ENCODE results near the gene ZNF845. TPM values are rescaled to one million over a fixed set of nuclear protein-coding genes. Genes with fewer than 3 reads are reported as not detected.

Gene ZNF845
- 2.6 to 4.4 TPM (median 3.4 TPM) in 5 replicates for total RNA-seq (2022; extraction: Qiagen RNA extraction)

DNA sequence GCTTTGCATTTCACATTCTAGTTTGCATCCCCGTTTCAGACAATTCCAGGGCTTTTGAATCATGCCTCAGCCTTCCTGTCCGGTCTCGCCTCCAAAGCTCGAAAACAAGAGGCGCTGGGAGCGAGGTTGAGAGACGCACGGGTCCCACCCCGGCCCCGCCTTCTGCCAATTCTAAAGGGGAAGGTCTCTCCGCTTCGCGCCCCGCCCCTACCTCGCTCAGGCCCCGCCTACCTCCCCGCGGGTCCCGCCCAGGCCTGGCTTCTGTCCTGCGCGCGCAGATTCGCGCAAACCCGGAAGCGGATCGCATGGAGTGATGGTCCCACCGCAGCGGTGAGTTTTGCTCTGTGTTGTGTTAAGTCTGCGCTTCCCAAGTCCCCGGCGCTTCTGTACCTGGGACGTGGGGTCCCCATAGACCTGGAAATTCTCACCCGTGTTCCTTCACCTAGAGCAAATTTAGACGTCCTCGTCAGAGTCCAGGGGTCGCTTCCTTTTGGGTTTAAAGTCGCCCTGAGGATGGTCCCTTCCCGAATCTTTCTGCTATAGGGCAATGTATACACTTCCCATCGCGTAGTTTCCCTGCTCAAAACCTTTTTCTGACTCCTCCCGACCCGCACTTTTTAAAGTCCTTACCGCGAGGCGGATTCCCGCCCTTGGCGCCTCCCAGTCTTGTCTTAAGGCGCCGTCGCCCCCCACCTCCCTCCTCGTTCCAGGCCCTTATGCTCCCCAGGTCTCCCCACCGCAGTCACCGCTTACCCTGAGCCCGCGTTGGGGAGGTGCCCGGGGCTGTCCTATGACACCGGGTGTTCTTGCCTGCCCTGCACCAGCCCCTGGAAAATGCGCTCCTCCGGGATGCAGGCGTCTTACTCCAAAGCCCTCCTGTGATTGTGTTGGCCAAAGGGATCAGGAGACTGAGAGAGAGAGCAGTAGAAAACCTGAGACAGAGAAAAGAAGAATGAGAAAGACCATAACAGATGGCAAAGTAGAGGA lies at the start of gene ZNF845:
Gene ZNF845, plus strand, starts transcription at position 287 of the 987 bp plus-strand sequence. CDS start 7,559 bp downstream, outside the sequence.

DNA sequence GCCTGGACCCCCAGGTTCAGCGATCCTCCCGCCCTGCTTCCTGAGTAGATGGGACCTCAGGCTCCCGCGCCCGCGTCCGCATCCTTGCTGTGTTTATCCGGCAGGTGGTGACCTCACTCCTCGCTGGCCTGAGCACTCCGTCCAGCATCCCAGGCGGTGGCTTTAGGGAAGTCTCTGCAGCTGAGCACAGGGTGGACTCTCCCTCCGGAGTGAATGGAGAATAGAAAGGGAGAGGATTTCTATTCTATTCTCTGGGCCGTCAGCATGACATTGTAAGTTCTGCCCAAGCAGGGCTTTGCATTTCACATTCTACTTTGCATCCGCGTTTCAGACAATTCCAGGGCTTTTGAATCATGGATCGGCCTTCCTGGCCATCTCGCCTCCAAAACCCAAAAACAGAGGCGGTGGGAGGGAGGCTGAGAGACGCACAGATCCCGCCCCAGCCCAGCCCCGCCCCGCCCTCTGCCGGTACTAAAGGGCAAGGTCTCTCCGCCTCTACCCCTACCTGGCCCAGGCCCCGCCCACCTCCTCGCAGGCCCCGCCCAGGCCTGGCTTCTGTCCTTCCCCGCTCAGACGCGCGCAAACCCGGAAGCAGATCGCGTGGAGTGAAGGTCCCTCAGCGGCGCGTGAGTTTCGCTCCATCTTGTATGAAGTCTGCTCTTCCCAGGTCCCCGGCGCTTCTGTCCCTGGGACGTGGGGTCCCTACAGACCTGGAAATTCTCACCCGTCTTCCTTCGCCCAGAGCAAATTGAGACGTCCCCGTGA lies 31.8 kb downstream of the ZNF845 start, which contains the start of gene ZNF525:
Gene ZNF525, plus strand, starts transcription at position 572 of the 765 bp plus-strand sequence. CDS start 6,577 bp downstream, outside the sequence.

DNA sequence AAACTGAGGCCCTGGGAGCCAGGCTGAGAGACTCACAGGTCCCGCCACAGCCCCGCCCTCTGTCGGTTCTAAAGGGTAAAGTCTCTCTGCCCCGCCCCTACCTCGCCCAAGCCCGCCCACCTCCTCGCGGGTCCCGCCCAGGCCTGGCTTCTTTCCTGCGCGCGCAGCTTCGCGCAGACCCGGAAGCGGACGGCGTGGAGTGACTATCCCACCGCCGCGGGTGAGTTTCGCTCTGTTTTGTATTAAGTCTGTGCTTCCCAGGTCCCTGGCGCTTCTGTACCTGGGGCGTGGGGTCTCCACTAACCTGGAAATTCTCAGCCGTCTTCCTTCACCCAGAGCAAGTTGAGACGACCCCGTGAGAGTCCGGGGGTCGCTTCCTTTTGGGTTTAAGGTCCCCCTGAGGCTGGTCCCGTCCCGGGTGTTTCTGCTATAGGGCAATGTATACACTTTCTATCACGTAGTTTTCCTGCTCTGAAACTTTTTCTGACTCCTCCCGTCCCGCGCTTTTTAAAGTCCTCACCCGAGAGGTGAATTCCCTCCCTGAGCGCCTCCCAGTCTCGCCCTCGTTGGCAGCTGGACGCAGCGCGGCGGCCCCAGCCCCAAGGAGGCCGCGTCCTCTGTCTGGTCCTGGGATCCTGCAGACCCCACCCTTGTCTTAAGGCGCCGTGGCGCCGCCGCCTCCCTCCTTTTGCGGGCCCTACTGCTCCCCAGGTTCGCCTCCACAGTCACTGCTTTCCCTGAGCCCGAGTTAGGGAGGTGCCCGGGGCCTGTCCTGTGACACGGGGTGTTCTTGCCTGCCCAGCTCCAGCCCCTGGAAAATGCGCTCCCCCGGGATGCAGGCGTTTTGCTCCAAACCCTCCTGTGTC lies 61.7 kb downstream of the ZNF845 start, which contains the start of gene ZNF765:
Gene ZNF765, plus strand, starts transcription at position 176 of the 866 bp plus-strand sequence. CDS start 2,867 bp downstream, outside the sequence.

Other genes with a start within 250 kb of the ZNF845 start
- 6.6 to 9.2 TPM (median 6.9 TPM) in 5 replicates for gene ZNF160, start 230.3 kb upstream of the ZNF845 start, total RNA-seq (2022; extraction: Qiagen RNA extraction)
- gene ZNF415, start 200.8 kb upstream of the ZNF845 start, total RNA-seq (2022; extraction: Qiagen RNA extraction) = not detected in 5 replicates
- not detected in 5 replicates for gene ZNF347, start 174.7 kb upstream of the ZNF845 start, total RNA-seq (2022; extraction: Qiagen RNA extraction)
- gene ZNF665, start 140.4 kb upstream of the ZNF845 start, total RNA-seq (2022; extraction: Qiagen RNA extraction) = not detected in 5 replicates
- gene ZNF677, start 78.9 kb upstream of the ZNF845 start, total RNA-seq (2022; extraction: Qiagen RNA extraction) = not detected in 5 replicates
- not detected in 5 replicates for gene VN1R2, start 75.5 kb upstream of the ZNF845 start, total RNA-seq (2022; extraction: Qiagen RNA extraction)
- not detected in 5 replicates for gene VN1R4, start 66.0 kb upstream of the ZNF845 start, total RNA-seq (2022; extraction: Qiagen RNA extraction)
- gene ZNF525, start 32.0 kb downstream of the ZNF845 start, total RNA-seq (2022; extraction: Qiagen RNA extraction) = 0.14 to 0.43 TPM (median 0.22 TPM) in 5 replicates
- gene ZNF765, start 61.4 kb downstream of the ZNF845 start, total RNA-seq (2022; extraction: Qiagen RNA extraction) = 3.2 to 5.7 TPM (median 3.5 TPM) in 5 replicates
- gene ZNF761, start 98.2 kb downstream of the ZNF845 start, total RNA-seq (2022; extraction: Qiagen RNA extraction) = 6.8 to 7.8 TPM (median 6.9 TPM) in 5 replicates
- 0.16 to 0.32 TPM (median 0.19 TPM) in 5 replicates for gene ZNF813, start 134.0 kb downstream of the ZNF845 start, total RNA-seq (2022; extraction: Qiagen RNA extraction)
- gene ZNF331, start 204.4 kb downstream of the ZNF845 start, total RNA-seq (2022; extraction: Qiagen RNA extraction) = 10.2 to 11.0 TPM (median 10.5 TPM) in 5 replicates

Data from A549 treated with AZD2906 at 1 μM for 4 hours (cell line).